Lower leg skin (tissue), 3 donors: Measurements from ENCODE around the gene NOL11.

Experiments
- CTCF ChIP-seq, 3 donors: fragments of 450-650 bp; IDR thresholded peaks; one replicate each; pipeline ENCODE4 v1.5.1; 2016; ENCODE audit warnings: antibody characterized with exemption in 3 of 3, mild to moderate bottlenecking in 3 of 3, moderate library complexity in 2 of 3
- POLR2A ChIP-seq, 2 donors: fragments of 450-650 bp; IDR thresholded peaks; one replicate each; pipeline ENCODE4 v1.6.1; 2016 to 2017; ENCODE audit warnings: antibody characterized with exemption in 2 of 2, mild to moderate bottlenecking in 1 of 2, moderate library complexity in 1 of 2

GRCh38 chr17:67759355-67760171 is 41.8 kb downstream of the NOL11 start:
- no peak for TF ChIP-seq CTCF (IDR thresholded peaks at IDR 0.05)
- no peak for TF ChIP-seq POLR2A (IDR thresholded peaks at IDR 0.05)
